CD4-positive, alpha-beta T cell treated with Interleukin-6 for 4 hours (primary cell): ENCODE data around the gene B3GAT1.

ENCODE experiments used
- DNase-seq: peaks from one replicate; pipeline ENCODE4 v3.0.0-alpha.2; 2020; ENCODE audit warnings: mixed read lengths

B3GAT1 gene

GRCh38 chr11:134332782-134333181 is 79.3 kb downstream of the B3GAT1 start:
- no peak for DNase-seq

GRCh38 chr11:134332189-134332631 is 79.8 kb downstream of the B3GAT1 start:
- peak; percentile 34 for DNase-seq

GRCh38 chr11:134331354-134332188 is 80.5 kb downstream of the B3GAT1 start, which contains the start of gene GLB1L2:
Gene GLB1L2 (plus strand): TSS chr11:134331988. CDS start chr11:134332062, 74 bp downstream.
- peak; percentile 92 for DNase-seq

GRCh38 chr11:134330611-134331353 is 81.3 kb downstream of the B3GAT1 start:
- no peak for DNase-seq
